GM12878 (cell line): ENCODE data around the gene CRBN.

Experiments used
- CBX3 ChIP-seq: fragments of 200-600 bp; sonication (generic); IDR thresholded peaks from 2 replicates; pipeline ENCODE4 v1.6.1; 2016; ENCODE audit warnings: low read depth, borderline replicate concordance
- EP300 ChIP-seq, 2 experiments: fragments of 150-350 bp in 1 of 2; IDR thresholded peaks; 2 replicates each; pipeline ENCODE4 v1.6.1; 2011 to 2012; ENCODE audit warnings: low read depth in 2 of 2, low read length in 2 of 2, borderline replicate concordance in 1 of 2, improper control_type of control experiment in 1 of 2, inconsistent platforms in 1 of 2; ENCODE audit not compliant: control insufficient read depth in 1 of 2
- GABPA ChIP-seq: IDR thresholded peaks from 2 replicates; pipeline ENCODE4 v1.6.1; 2014; ENCODE audit warnings: antibody characterized with exemption, low read depth, mild to moderate bottlenecking, inconsistent platforms
- NBN ChIP-seq: fragments of 450-650 bp; IDR thresholded peaks from 2 replicates; pipeline ENCODE4 v1.6.1; 2016
- NRF1 ChIP-seq: conservative IDR thresholded peaks from 2 replicates; pipeline ENCODE4 v1.6.1; 2011; ENCODE audit warnings: mild to moderate bottlenecking, low read depth, low read length, improper control_type of control experiment
- PBX3 ChIP-seq: IDR thresholded peaks from 2 replicates; pipeline ENCODE4 v1.6.1; 2011; ENCODE audit warnings: mild to moderate bottlenecking, low read depth, low read length, moderate library complexity; ENCODE audit not compliant: insufficient replicate concordance
- POLR2A ChIP-seq: IDR thresholded peaks from 2 replicates; pipeline ENCODE4 v1.6.1; 2011; ENCODE audit warnings: low read depth, mild to moderate bottlenecking, low read length
- POLR2AphosphoS5 ChIP-seq: IDR thresholded peaks from 2 replicates; pipeline ENCODE4 v1.6.1; 2011; ENCODE audit warnings: mild to moderate bottlenecking, low read length, inconsistent platforms
- RBBP5 ChIP-seq: fragments of 200-600 bp; sonication (generic); conservative IDR thresholded peaks from 2 replicates; pipeline ENCODE4 v1.6.1; 2016
- STAT3 ChIP-seq: IDR thresholded peaks from 2 replicates; pipeline ENCODE4 v1.6.1; 2011; ENCODE audit warnings: low read depth, low read length, improper control_type of control experiment
- TCF12 ChIP-seq: IDR thresholded peaks from 2 replicates; pipeline ENCODE4 v1.6.1; 2011; ENCODE audit warnings: low read depth, mild to moderate bottlenecking, low read length
- ZBTB4 ChIP-seq: fragments of 450-650 bp; formaldehyde crosslinking; IDR thresholded peaks from 2 replicates; pipeline ENCODE4 v1.4.0; 2022; ENCODE audit warnings: mild to moderate bottlenecking, moderate library complexity
- TF ChIP-seq, protein P1 (sequence below), 3 experiments: IDR thresholded peaks in 2 of 3; conservative IDR thresholded peaks in 1 of 3; 2 replicates each; pipeline ENCODE4 v1.5.1; 2011; ENCODE audit warnings: low read depth in 3 of 3, low read length in 3 of 3, mild to moderate bottlenecking in 3 of 3, control low read depth in 2 of 3, moderate library complexity in 2 of 3, inconsistent platforms in 1 of 3, mixed read lengths in 1 of 3; ENCODE audit not compliant: control insufficient read depth in 2 of 3, insufficient read depth in 1 of 3; ENCODE audit errors: extremely low read depth in 1 of 3
- TF ChIP-seq, protein P2 (sequence below): IDR thresholded peaks from 2 replicates; pipeline ENCODE4 v1.6.1; 2011; ENCODE audit warnings: low read depth, mild to moderate bottlenecking, low read length, moderate library complexity, borderline replicate concordance; ENCODE audit errors: extremely low read depth

DNA sequence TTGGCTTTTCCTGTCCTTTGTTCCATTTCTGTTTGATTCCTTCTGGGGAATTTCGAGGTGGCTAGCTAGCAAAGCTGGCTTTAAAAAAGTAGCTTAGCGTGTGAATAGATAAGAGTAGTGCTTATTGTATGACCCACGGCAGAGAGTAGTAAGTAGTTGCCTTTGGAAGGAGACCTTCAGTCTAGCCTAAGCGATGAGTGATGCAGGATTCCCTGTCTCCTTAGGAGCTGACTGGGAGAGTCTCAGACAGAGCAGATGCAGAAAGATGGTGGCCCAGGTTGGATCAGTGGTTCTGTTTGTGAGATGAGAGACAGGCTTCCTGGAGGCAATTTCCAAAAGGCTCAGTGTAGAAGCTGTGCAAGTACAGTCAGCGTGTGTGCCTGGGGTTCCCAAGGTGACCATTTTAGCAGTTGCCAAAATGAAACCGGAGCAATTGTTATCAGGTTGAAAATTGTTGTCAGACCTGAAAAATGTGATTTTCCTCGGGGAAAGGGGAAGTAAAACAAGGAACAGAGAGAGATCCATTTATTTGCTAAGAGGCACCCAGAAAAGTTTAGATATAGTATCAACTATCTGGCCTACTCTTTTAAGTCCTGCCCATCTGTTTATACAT lies 68.6 kb downstream of the CRBN start:
- TF ChIP-seq TCF12 (no peak), NBN (no peak), NRF1 (no peak), RBBP5 (no peak), STAT3 (no peak), CBX3 (no peak), EP300 (IDR thresholded peaks at IDR 0.05; ENCODE audit: borderline replicate concordance in 1 of 2, control insufficient read depth in 1 of 2, low read depth in 2 of 2, low read length in 2 of 2) (no peak), GABPA (no peak), POLR2A (no peak), PBX3 (no peak), POLR2AphosphoS5 (no peak), ZBTB4 (CRISPR knock-in tag) (no peak)
- TF ChIP-seq, protein P1, sequence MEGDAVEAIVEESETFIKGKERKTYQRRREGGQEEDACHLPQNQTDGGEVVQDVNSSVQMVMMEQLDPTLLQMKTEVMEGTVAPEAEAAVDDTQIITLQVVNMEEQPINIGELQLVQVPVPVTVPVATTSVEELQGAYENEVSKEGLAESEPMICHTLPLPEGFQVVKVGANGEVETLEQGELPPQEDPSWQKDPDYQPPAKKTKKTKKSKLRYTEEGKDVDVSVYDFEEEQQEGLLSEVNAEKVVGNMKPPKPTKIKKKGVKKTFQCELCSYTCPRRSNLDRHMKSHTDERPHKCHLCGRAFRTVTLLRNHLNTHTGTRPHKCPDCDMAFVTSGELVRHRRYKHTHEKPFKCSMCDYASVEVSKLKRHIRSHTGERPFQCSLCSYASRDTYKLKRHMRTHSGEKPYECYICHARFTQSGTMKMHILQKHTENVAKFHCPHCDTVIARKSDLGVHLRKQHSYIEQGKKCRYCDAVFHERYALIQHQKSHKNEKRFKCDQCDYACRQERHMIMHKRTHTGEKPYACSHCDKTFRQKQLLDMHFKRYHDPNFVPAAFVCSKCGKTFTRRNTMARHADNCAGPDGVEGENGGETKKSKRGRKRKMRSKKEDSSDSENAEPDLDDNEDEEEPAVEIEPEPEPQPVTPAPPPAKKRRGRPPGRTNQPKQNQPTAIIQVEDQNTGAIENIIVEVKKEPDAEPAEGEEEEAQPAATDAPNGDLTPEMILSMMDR (IDR thresholded peaks at IDR 0.05 in 2 of 3, conservative IDR thresholded peaks at IDR 0.05 in 1 of 3; ENCODE audit: control insufficient read depth in 2 of 3, extremely low read depth in 1 of 3, insufficient read depth in 1 of 3, low read depth in 3 of 3, low read length in 3 of 3): no peak
- TF ChIP-seq, protein P2, sequence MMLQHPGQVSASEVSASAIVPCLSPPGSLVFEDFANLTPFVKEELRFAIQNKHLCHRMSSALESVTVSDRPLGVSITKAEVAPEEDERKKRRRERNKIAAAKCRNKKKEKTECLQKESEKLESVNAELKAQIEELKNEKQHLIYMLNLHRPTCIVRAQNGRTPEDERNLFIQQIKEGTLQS: no peak
